ENCODE data around the gene SH2D3C.

The SH2D3C gene

DNA sequence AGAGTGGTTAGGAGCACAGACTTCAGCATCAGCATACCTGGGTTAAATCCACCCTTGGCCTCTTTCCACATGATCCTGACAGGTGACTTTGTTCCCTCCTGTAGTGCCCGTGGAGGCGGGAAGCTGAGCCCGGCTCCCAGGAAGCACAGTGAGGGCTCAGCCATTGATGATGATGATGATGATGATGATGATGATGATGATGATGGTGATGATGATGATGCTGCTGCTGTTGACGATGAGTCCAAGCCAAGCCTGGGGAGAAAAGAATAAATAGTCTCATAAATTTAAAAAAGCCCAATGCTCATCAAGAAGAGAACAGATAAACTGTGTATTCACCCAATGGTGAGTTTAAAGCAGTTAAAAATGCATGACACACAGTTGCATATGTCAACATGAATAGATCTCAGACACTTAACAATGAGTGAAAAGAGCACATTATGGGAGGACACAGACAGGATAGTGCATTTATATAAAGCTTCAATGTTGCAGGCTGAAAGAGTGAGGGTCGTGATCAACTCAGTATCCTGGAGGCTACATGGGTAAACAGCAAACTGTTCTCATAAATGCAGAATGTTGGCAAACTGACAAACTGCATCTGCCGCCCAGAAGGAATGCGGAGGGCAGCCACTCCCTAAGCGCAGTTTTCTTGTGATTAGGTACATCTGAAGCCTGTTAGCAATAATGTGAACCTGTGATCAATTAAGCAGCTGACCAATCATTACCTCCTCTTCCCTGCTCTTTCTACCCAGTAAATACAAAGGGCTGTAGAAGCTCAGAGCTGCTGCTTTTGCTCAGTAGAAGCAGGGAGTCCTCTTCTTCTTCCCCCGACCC is 83.4 kb downstream of the SH2D3C start:
- no peak for DNase-seq

DNA sequence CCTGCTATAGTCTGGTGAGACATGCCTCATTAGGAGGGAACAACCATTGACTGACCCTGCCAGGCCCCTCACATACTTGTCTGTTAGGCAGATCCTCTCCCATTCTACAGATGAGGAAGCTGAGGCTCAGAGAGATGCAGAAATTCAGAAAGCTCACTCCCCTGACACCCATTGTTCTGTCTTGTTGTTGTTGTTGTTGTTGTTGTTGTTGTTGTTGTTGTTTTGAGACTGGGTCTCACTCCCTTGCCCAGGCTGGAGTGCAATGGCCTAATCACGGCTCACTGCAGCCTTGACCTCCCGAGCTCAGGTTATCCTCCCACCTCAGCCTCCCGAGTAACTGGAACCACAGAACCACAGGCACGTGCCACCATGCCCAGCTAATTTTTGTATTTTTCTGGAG is 84.8 kb downstream of the SH2D3C start:
- DNase-seq: no peak

DNA sequence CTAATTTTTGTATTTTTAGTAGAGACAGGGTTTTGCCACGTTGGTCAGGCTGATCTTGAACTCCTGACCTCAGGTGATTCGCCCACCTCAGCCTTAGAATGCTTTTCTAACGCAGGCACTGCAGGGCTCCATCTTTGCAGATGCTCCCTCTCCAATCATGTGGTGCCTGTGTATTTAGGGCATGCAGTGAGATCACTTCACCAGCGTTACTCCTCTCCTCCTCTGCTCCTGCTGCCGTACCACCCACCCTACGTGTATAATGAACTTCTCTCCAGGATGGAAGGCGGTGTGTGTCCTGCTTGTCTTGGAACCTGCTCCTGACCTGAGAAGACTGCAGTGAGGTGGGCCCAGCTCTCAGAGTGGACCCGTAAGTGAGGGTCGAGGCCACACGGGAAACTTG is 85.3 kb downstream of the SH2D3C start:
- DNase-seq: no peak

DNA sequence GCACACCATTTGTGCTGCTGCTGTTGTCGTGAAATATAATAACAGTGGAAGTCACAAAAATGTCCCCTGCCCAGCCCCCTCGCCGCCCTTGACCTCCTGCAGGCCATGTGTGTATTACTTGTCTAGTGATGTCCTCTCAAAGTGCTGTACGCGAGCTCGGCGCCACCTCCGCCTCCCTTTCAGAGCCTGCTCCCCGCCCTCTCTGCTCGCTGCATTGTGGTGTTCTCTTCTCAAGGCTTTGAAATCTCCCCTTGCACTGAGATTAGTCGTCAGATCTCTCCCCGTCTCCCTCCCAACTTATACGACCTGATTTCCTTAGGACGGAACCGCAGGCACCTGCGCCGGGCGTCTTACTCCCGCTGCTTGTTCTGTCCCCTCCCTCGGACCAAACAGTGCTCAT is 86.4 kb downstream of the SH2D3C start:
- DNase-seq: no peak

DNA sequence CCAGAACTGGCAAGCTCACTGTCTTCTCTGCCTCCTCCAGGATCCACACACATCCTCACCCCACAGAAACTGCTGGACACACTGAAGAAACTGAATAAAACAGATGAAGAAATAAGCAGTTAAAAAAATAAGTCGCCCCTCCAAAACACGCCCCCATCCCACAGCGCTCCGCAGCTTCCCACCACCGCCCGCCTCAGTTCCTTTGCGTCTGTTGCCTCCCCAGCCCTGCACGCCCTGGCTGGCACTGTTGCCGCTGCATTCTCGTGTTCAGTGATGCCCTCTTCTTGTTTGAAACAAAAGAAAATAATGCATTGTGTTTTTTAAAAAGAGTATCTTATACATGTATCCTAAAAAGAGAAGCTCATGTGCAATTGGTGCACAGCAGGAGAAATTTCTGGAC is 87.7 kb downstream of the SH2D3C start:
- DNase-seq: no peak

DNA sequence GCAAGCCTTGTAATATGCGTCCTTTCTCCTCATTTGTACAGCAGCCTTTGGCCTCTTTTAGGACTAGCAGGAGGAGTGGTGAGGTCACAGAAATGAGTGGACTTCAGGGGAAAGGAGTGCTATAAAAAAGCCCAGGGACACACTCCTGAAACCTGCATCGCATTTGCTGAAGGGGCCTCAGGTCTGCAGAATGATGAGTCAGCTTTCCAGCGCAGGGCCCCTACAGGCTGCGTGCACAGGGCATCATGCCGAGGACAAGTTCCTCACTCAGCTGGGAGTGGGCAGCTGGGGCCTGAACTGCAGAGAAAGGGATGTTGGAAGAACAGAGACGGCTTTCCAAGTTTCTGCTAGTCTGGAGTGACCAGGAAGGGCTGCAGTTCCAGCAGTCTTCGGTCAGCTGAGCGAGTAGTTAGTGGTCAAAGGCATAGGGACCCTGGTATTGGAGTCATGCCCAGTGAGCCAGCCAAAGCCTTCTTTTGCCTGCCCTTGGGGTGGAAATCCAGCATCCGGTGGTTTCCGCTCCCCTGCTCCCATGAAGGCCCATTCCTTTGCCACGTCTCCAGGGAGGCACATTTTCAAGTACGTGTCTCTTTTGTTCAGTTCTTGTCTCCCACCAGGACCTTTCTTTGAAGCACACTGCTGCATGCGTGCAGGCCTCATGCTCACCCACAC is 89.0 kb downstream of the SH2D3C start:
- no peak for DNase-seq

Data from RPMI8226 (cell line).